Measurements from ENCODE around the gene EXD2.

- TF ChIP-seq CTCF (IDR thresholded peaks at IDR 0.05 in 8 of 11, conservative IDR thresholded peaks at IDR 0.05 in 3 of 11) (no peak), POLR2A (IDR thresholded peaks at IDR 0.05) (no peak)
Measured at GRCh38 chr14:69207435-69208041, 16.2 kb downstream of the EXD2 start.
